HG02840 (cell line): ENCODE results near the gene XIRP2.

Source experiments
- ATAC-seq: cut with Tn5 transposase; IDR thresholded peaks from one replicate; pipeline ENCODE4 v1.9.1; 2021; ENCODE audit warnings: mild to moderate bottlenecking, moderate library complexity, moderate number of reproducible peaks; ENCODE audit not compliant: unreplicated experiment, low FRiP score

XIRP2 gene, protein sequence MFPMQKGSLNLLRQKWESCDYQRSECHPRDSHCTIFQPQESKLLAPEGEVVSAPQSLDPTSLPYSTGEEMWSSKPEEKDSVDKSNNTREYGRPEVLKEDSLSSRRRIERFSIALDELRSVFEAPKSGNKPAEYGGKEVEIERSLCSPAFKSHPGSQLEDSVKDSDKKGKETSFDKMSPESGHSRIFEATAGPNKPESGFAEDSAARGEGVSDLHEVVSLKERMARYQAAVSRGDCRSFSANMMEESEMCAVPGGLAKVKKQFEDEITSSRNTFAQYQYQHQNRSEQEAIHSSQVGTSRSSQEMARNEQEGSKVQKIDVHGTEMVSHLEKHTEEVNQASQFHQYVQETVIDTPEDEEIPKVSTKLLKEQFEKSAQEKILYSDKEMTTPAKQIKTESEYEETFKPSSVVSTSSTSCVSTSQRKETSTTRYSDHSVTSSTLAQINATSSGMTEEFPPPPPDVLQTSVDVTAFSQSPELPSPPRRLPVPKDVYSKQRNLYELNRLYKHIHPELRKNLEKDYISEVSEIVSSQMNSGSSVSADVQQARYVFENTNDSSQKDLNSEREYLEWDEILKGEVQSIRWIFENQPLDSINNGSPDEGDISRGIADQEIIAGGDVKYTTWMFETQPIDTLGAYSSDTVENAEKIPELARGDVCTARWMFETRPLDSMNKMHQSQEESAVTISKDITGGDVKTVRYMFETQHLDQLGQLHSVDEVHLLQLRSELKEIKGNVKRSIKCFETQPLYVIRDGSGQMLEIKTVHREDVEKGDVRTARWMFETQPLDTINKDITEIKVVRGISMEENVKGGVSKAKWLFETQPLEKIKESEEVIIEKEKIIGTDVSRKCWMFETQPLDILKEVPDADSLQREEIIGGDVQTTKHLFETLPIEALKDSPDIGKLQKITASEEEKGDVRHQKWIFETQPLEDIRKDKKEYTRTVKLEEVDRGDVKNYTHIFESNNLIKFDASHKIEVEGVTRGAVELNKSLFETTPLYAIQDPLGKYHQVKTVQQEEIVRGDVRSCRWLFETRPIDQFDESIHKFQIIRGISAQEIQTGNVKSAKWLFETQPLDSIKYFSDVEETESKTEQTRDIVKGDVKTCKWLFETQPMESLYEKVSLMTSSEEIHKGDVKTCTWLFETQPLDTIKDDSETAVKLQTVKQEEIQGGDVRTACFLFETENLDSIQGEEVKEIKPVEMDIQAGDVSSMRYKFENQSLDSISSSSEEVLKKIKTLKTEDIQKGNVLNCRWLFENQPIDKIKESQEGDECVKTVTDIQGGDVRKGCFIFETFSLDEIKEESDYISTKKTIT (N-terminal part only)

DNA sequence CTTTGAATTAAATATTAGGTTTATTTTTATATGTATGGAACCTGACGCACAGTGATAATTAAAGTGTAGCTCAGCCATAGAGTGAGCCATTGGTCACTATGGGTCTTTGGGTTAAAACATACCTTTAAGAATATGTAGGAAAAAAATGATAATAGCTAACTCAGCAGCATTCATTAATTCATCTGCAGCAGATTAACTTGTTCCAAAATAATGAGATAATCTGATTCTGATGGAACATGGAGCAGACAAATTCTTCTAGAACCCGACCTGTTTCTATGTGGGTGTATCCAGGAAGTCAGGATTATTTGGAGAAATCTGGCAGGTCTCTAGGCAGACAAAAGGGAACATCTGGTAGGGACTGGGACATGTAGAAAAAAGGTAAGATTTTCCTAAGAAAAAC, at the start of gene XIRP2:
Gene XIRP2, plus strand, starts transcription at position 301 of the 400 bp plus-strand sequence. CDS start 15,003 bp downstream, outside the sequence.
- ATAC-seq: no peak

DNA sequence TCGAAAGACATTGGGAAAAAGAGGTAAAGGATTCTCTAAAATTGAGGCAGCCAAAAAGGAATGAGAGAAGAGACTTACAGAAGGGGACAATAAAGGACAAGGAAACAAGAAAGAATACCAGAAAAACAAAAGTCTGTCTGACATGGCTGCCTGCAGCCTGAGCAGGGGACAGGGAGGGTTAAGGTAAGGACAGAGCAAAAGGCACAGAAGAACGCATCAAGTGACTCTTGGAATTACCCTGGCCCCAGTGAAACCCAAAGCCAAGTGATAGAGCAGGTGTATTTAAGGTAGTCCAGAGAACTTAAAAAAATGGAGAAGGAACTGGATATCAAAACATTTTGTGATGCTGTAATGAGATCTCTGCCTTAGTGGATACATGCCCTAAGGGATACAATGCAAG, 47.1 kb upstream of the XIRP2 start:
- ATAC-seq: no peak

DNA sequence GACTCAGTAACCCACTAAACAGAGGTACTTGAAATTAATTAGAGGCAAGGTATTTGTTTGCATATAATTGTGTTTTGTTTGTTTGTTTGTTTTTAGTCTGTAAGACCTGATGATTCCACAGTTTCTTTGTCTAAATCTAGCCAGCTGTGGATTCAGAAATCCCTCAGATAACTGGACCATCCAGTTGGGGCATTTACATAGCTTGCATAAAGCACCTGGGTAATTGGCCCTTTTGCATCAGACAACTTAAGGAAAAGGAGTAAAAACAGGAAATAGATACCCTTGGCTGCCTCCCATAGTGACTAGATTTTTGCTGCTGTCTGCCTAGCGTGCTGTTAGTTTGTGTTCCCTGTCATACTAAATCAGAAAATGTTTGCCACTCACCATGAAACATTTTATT, 46.6 kb upstream of the XIRP2 start:
- no peak for ATAC-seq

GRCh38 chr2:166844111-166844510, 44.2 kb upstream of the XIRP2 start:
- no peak for ATAC-seq

- ATAC-seq: no peak
These were observed 25.7 kb upstream of the XIRP2 start for GRCh38 chr2:166862468-166863132.

GRCh38 chr2:166867874-166868514, 20.3 kb upstream of the XIRP2 start:
- ATAC-seq: no peak

DNA sequence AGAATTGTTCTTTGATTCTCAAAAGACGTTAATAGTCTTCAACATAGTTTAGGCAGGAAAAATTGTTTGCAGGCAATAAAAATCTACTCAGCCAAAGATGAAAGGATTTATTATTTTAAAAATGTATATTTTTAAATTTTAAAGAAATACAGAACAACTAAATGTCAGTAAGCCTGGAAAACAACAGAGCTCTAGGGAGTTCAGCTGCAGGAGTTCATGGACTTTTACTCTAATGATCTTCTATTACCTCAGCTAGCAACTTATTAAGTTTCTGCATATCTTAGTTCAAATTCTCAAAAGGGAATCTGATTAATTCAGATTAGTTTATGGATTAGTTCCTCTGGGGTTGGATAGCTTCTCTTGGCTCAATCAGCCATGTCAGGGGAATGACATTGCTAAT, 17.9 kb upstream of the XIRP2 start:
- ATAC-seq: no peak

- no peak for ATAC-seq
These were observed 7.1 kb upstream of the XIRP2 start for GRCh38 chr2:166881177-166881576.

- ATAC-seq: no peak
These were observed 5.4 kb upstream of the XIRP2 start for GRCh38 chr2:166882851-166883250.

DNA sequence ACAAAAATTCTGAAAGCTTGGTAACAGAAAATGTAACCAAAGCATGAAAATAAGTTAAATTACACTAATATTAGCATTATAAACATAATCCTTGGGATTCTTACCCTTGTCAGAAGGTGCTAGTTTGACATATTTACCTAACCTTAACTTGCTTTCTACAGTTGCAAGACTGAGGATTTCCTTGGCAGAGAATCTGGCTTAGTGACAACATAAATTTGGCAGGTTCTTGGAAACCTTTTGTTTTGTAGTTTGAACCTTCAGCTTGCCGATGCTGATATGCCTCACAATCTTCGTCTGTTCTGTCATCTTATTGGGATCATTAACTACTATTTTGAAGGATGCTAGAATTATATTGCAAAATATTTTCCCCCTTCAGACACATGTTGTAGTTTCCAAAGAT, 3.4 kb downstream of the XIRP2 start:
- no peak for ATAC-seq

GRCh38 chr2:166892397-166892796, 4.1 kb downstream of the XIRP2 start:
- ATAC-seq: no peak

- no peak for ATAC-seq
These were observed 7.0 kb downstream of the XIRP2 start for GRCh38 chr2:166895243-166895642.

DNA sequence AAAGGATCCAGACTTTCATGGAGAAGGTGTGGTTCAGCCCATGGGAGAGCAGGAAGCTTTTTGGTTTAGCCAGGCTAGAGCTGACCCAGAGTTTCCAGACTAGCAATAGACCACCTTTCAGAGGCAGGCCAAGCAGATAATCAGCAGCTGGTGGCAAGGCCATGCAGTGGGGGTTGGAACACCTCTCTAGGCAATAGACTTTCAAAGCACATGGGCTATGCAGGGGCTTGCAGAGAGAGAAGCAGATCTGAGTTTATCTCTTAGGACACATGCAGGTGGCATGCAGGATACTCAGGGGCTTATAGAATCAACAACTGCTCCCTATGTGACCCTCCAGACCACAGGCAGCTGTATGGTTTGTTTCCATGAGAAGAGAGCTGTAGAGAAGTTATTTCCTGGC, 9.4 kb downstream of the XIRP2 start:
- ATAC-seq: no peak

- no peak for ATAC-seq
These were observed 11.4 kb downstream of the XIRP2 start for GRCh38 chr2:166899676-166900075.

DNA sequence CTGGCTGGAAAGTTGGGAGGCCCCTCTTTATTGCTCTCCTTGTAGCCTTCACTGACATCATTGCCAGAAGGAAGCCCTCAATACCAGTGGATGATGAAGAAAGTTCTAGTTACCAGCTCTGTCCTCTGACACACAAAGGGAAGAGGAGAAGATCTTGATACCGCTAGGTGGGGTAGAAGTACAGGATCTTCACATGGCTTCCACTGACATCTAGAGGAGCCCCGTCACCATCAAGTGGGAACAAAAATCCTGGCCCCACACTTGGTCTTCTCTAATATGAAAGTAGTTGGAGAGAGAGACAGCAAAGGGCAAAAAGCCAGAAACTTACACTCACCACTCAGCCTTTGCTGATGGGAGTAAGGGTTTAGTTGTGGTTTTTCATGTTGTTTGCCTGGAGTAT, 12.4 kb downstream of the XIRP2 start:
- no peak for ATAC-seq

GRCh38 chr2:166901336-166901735, 13.1 kb downstream of the XIRP2 start:
- ATAC-seq: no peak

- ATAC-seq: no peak
These were observed 28.7 kb downstream of the XIRP2 start for GRCh38 chr2:166916987-166917386.

- ATAC-seq: no peak
These were observed 29.1 kb downstream of the XIRP2 start for GRCh38 chr2:166917415-166917814.

DNA sequence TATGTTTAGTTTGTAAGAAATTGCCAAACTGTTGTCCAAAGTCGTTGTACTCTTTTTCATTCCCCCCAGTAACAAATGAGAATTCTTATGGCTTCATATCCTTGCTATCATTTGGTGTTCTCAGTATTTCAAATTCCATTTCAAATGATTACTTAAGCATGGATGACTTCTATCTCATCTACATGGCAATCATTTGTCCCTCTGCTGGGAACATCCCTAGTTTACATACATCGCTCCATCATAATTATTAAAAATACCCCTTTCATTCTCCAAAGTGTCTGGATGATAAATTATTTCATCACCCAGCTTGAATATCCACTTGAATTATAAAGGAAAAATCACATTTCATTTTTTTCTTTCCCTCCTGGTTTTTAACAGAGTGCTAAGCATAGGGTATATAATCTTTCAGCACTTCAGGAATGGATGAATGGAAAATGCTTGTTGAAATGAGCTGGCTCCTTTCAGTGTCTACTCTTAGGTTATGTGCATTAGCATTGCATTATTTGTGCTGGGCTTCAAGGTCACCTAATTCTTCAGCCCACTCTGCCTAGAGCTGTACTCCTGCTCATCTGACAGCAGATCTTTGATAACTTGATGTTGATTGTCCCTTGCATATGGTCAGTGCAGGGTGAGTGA, 33.1 kb downstream of the XIRP2 start:
- ATAC-seq: no peak
